ENCODE data around the gene CNR2. TPM values are rescaled to one million over a fixed set of nuclear protein-coding genes. Genes with fewer than 3 reads are reported as not detected.

CNR2 gene
- 0.05 and 0.07 TPM in 2 replicates for total RNA-seq

DNA sequence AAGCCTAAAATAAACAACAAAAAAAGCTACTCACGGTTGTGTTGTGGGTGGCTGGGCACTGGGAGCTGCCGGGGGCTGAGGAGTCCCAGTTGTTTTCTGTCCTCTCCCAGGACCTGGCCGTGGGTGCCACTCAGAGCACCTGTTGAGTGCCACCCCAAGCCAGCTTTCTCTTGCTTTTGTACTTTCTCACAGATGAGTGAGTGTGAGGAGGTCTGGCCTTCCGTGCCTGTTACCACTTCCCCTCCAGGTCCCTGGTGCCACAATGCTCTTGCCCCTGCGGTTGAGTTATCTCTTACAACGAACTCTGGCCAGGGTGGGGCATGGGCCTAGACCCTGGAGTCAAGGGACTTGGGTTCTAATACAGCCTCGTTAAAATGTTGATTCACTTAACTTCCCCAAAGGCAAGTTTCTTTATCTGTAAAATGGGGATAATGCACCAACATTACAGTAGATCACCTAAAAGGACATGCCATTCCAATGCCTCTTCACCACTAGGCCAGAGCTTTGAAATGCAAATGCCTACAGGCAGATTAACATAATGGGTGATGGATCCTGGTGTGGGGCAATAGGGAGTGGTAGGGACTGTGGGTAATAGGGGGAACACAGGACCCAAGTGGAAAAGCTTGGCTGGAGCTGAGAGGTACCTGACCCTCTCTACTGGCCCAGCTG lies at the start of gene CNR2:
Gene CNR2 (minus strand): TSS at position 151 of the 669 bp plus-strand sequence. CDS start 37,745 bp downstream, outside the sequence.
- intact Hi-C loops (cut with micrococcal nuclease) = no loop called here

DNA sequence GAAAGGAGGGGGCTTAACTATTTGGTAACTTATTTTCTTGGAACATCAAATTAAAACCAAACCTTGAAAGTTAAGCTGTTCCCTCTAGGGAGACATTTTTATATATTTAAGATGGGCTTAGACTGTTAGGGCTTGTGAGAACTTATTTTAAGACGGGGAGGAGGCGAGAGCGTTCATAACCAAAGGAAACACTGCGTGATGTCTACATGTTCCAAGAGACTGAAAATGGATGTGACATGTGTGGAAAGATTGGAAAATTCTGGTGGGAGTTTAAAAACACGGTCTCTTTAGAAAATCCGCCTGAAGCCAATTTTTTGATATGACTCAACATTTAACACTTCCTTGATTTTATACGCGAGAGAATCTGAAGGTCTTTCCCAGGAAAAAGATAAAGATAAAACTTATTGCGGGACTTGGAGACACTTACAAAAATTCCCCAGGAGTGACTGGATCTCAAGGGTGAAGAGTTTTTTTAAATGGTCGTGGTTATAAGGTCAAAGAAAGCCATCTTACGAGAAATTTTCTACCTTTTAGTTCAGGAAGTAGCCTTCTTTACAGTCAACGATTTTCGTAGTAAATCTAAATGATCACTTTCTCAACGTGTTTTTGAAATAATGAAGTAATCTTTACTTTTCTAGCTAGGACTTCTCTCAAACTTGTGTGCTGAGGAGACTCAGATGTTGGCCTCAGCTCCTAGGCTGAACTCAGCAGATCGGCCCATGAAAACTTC lies 47.3 kb upstream of the CNR2 start:
- intact Hi-C loops (cut with micrococcal nuclease) = loop anchor here (2.0 kb wide), 1 partner anchor 270 kb away; the partner anchor contains the start of gene RPL11

DNA sequence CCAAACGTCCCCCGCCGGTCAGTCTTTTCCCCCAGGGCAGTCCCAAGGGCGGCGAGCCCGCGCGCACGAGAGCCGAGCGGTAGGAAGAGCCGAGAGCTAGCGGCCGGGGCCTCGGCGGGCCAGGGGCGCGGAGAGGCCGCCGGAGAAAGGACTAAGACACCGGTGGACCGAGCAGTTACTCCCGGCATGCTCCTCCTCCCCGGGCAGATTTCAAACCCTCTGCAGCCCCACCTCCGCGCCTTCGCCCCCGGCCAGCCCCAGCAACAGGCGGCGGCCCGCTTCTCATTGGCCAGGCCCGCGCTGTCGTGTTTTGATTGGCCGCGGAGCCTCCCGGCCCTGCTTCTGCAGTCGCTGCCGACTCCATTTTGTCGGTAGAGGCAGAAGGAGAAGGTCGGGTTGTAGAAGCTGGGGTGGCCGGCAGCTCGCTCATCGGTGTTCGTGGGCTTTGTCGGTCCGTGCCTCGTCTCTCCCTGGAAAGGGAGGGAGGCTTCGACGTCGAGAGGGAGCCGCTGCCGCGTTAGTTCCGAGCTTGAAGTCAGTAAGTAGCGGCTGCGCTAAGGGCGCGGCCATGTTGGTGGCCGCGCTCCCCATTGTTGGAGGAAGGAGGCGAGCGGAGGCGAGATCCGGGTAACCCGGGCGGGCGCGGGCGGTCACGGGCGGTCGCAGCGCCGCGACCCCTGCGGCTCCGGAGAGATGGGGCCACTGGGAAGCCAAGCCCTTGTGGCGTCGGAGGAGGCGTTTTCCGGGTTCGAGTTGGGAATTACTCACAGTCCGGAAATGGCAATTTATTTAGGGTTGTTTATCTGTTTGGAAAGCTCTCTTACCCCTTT lies 46.5 kb upstream of the CNR2 start, which contains the start of gene PNRC2:
Gene PNRC2 (plus strand): TSS at position 368 of the 830 bp plus-strand sequence. CDS start 1,630 bp downstream, outside the sequence.
- intact Hi-C loops (cut with micrococcal nuclease) = loop anchor here (1.0 to 10.0 kb wide), 20 partner anchors 10 to 1285 kb away; partner anchors contain the start of genes CLIC4, FUCA1, GALE and HMGCL

DNA sequence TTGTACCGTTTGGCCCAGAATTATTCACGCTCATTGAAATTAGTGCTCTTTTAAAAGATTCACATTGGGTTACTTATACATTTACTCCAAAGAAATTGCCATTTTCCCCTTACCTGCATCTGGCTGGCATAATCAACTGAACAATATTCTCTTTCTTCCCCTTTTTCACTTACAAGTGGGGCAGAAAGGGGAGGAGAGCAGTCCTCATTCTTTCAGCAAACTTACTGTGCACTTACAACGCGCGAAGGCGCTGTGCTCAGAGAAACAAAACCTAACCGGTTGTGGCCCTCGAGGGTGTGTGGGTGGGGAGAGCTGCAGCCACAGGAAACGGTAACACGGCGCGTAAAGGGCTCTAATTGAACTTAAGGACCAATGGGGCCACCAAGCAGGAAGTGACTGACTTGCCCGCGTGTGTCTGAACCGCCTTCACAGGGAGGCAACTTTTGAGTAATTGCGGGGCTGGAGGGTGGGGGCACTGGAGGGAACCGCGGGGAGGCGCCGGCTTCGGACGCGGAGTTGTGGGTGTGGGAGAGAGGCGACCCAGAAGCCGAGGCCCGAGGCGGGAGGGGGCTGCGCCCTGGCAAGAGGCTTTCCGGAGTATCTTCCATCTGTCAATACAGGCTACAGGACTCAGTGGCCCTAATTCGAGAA lies 45.8 kb upstream of the CNR2 start:
- intact Hi-C loops (cut with micrococcal nuclease) = loop anchor here (1.0 to 10.0 kb wide), 19 partner anchors 10 to 1286 kb away; partner anchors contain the start of genes CLIC4, FUCA1, GALE and HMGCL

DNA sequence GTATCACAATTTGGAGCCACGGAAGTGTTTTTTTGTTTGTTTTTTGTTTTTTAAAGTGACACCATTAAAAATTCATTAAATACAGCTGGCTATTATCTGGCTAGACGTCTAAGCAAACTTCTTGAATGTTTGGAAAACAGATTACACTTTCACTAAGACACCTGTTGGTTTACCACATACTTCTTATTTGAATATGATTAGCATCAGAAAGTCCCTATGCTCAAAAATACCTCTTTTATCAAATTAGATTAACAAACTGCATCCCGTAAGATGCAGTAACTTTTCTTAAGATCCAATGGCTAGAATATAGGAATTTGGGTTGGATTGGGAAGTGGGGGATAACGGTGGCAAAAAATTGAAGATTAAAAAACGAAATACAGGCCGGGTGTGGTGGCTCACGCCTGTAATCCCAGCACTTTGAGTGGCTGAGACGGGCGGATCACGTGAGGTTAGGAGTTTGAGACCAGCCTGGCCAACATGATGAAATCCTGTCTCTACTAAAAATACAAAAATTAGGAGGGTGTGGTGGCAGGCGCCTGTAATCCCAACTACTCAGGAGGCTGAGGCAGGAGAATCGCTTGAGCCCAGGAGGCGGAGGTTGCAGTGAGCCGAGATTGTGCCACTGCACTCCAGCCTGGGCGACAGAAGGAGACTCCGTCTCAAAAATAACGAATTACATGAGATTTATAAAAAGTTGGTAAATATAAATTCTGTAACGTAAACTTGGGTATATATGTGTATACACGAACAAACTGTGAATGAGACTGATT lies 45.1 kb upstream of the CNR2 start:
- intact Hi-C loops (cut with micrococcal nuclease) = loop anchor here (2.0 to 10.0 kb wide), 6 partner anchors 51 to 1287 kb away; partner anchors contain the start of genes NIPAL3, RCAN3, RSRP1 and STPG1

DNA sequence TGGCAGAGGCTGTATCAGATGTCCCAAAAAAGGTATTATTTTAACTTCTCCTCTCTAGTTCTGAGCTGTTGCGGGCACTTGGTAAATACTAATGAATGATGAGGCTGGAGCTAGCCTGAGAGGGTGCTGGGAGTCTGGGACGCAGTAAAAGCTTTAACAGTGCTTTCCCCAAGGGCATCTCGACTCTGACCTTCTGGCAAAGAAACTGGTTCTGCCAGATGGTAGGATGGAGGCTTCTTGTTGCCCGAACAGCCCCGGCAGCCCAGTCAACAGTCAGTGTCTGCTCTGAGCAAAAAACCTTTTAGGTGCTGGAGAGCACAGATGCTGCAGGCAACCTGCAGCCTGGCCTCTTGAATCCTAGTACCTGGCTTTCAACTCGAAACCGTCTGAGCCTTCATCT lies 43.9 kb upstream of the CNR2 start:
- intact Hi-C loops (cut with micrococcal nuclease) = loop anchor here (5.0 to 10.0 kb wide), 4 partner anchors 50 to 1288 kb away; partner anchors contain the start of genes NIPAL3, RSRP1 and STPG1

DNA sequence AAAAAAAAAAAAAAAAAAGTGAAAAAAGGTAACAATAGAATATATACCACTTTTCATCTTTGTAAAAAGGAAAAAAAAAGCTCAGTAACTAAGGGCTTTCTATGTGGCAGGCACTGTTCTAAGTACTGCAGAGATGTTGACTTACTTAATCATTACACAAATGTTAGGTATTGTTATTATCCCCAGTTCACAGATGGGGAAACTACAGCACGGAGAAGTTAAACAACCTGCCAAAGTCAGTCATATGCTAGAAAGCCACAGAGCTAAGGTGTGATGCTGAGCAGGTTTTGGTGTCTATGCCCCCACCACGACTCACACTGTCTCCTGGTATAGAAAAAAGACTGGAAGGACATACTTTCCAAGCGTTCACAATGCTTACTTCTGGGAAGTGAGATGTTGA lies 39.9 kb upstream of the CNR2 start:
- intact Hi-C loops (cut with micrococcal nuclease) = loop anchor here (10.0 kb wide), 2 partner anchors 462 to 1292 kb away; partner anchors contain the start of genes NIPAL3, RSRP1 and STPG1

DNA sequence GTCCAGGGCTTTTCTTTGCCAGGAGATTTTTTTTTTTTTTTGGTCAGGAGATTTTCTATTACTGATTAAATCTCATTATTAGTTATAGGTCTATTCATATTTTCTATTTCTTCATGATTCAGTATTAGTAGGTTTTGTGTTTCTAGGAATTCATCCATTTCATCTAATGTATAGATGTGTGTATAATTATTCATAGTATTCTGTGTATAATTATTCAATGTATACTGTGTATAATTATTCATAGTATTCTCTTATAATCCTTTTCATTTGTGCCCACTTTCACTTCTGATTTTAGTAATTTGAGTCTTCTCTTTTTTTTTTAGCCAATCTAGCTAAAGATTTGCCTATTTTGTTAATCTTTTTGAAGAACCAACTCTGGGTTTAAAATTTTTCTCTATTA lies 34.2 kb upstream of the CNR2 start:
- intact Hi-C loops (cut with micrococcal nuclease) = no loop called here

DNA sequence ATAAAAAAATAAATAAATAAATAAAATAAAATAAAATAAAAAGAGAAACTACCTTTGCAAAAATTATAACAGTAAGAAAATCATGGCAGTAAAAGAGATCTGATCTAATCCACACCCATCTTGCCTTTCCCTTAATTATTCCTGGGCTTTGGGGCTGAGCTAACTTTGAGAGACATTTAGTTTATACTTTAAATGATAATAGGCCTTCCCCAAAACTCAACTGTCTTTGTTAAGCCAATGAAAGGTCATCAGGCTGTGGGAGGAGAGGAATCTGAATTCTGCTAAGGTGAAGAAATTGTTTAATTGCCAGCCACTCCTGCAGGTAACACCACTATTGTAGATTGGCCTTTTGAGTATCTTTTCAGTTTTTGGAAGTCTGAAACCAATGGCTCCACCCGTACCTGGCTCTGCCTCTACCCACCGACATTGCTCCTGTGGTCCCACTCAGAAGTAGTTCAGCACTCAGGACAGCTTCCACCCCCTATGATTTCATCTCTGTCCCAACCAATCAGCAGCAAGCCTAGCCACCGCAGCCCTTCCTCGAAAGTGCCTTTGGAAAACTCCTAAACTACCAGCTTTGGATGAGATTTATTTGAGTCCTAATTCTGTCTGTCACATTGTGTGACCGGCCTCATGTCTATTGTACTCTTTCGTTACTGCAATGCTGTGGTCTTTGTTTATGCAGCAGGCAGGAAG lies 23.5 kb upstream of the CNR2 start:
- intact Hi-C loops (cut with micrococcal nuclease) = no loop called here

DNA sequence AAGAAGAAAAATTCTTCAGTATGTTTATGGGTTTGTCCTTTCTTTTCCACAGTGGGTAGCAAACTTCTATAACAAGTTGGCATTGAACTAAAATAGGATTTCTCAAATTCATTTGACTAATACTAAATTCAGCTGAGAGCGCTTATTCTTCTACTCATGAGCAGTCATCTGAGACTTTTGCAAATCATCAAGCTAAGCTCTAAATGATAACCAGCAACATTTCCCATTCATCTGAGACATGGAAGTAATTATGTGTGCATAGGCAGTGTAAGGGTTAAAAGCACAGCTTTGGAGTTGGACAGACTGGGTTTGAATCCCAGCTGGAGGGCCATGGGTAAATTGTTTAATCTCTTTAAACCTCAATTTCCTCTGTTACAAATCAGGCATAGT lies 18.3 kb upstream of the CNR2 start:
- intact Hi-C loops (cut with micrococcal nuclease) = no loop called here

DNA sequence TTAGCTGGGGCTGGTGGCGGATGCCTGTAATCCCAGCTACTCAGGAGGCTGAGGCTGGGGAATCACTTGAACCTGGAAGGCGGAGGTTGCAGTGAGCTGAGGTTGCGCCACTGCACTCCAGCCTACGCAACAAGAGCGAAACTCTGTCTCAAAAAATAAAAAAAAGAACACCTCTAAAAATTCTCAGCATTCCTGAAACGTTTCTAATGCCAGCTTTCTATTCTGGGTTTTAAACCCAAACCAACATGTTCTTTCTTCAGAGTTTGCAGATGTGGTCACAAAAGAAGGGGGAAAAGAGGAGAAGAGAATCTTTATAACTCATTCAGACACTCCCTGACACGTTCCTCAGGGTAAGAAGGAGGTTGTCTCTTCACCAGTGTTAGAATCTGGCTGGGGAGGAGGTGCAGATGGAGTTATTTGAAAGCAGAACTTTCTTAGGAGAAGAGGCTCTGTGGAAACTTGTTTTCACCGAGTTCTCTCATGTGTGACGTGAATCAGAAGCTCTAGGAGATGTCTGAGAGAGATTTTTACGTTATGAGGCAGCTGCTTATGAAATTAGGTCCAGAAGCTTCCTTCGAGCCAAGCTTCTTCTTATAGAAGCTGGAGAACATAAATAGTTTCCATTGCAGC lies 17.8 kb upstream of the CNR2 start:
- intact Hi-C loops (cut with micrococcal nuclease) = no loop called here

DNA sequence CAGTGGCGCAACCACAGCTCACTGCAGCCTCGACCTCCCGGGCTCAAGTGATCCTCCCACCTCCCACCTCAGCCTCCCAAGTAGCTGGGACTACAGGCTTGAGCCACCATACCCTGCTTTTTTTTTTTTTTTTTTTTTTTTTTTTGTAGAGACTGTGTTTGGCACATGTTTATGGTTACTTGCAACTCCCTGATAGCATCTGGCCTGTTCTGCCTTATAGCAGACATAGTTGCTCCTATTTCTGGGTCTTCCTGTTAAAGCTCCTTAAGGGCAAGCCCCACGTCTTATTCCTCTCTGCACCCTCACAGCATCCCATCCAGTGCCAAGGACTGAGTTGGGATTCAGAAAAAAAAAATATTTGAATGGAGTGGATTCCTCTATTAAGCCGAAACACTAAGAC lies 17.1 kb upstream of the CNR2 start:
- intact Hi-C loops (cut with micrococcal nuclease) = no loop called here

DNA sequence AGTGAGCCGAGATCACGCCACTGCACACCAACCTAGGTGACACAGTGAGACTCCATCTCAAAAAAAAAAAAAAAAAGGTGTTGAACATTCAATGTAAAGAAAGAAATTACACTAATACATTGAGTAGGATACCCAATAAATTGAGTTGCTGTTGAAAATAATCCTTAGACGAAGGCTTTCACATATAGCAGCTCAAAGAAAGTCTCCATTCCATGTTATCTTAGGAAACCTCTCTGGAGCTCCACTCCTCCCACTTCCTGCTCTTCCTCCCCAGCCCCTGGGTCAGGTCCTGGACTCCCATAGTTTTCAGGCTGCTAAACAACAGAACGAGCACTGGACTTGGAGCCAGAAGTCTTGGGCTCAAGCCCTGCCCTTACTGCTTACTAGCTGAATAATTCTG lies 15.6 kb upstream of the CNR2 start:
- intact Hi-C loops (cut with micrococcal nuclease) = no loop called here

DNA sequence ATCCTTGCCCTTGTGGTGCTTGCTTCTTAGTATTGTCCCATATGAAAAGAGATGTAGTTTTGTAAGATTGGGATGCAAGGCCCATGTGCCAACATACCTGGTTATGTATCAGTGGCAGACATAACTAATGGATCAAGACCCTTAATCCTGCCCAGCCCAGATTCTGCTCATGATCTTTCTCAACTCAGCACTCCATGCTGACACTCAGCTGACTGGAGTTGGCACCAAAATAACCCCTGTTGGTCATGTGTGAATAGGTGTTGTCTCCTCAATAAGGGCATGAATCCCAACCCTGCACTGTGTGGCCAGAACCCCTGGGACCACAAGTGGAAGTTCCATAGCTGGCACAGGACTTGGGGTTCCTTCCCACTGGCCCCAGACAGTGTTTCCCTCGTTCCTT lies 13.9 kb upstream of the CNR2 start:
- intact Hi-C loops (cut with micrococcal nuclease) = no loop called here

DNA sequence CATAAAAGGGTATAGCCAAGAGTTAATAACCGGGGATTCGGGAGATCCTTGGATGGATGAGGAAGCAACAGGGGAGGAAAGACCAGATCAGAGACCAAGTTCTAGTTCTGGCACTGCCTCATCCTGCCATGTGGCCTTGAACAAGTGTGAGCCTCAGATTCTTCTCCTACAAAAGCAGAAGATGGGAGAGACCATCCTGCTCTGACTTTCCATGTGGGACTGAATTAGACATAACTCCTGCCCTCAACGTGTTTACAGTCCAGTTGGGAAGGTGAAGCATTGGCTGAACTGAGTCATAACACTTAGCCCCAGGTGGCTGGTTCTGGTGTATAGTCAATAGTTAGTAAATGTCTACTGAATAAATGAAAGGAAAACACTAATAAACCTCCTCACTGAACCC lies 12.1 kb upstream of the CNR2 start:
- intact Hi-C loops (cut with micrococcal nuclease) = no loop called here

DNA sequence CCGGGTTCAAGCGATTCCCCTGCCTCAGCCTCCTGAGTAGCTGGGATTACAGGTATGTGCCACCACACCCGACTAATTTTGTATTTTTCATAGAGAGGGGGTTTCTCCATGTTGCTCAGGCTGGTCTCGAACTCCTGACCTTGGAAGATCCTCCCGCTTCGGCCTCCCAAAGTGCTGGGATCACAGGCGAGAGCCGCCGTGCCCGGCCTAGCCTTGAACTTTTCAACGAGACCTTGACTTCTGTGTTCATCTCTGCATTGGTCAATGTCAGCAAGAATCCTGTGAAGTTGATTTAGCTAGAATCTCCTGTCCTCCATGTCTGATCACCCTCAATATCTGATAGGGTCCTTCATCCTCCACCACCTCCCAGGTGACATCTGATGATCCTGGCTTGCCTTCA lies 11.4 kb upstream of the CNR2 start:
- intact Hi-C loops (cut with micrococcal nuclease) = no loop called here

DNA sequence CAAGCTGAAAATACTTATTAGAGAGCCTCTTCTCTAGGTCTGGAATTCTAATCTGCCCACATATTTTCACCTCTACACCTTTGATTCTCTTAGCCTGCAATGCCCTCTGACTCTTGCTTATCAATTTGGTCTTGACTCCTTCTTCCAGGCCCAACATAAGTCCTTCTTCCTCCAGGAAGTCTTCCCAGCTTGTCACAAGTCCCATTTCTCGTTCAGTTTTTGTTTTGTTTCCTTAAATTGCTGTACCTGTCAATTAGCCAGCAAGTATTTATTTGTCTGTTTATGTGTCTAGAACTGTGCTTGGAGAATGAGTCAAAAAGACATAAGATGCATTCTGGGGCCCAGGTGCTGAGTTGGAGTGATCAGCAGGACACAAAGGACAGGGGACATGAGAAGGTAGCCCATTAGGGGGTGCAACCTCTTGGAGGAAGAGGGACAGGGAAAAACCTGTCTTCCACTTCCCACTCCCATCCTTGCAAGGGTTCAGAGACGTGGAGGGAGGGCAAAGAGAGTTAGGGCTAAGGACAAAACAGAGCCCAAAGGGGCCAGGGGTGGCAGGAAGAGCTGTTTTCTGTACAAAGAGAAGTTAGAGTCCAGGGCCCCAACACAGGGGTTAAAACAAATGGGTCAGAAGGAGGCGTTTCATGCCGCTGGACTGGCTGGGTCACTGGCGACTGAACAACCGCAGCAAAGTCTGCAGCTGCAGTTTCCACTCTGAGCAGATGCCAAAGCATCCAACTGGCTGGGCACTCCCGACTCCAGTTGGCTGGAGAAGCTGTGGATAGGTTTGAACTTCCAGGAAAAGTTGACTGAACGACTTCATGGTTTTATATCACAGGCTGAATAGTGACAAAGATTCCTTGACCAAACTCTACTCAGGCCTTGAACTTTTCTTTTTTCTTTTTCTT lies 10.7 kb upstream of the CNR2 start:
- intact Hi-C loops (cut with micrococcal nuclease) = no loop called here

All from T-helper 1 cell treated with Interleukin-12 subunit alpha and Interleukin-12 subunit beta and Interleukin-4 antibody, amounts not matched to agents 30 ng/mL and 1 ng/mL, for 36 hours (primary cell).